ENCODE results near the gene ASB8. TPM values are rescaled to one million over a fixed set of nuclear protein-coding genes. Genes with fewer than 3 reads are reported as not detected.

The ASB8 gene
- total RNA-seq, 1 donor = 35.5 TPM

- Histone ChIP-seq H3K4me1 (ENCODE audit: insufficient read depth, low read length) (no peaks in the 10 kb centered on the region), H3K79me2 (ENCODE audit: insufficient read depth, low read length) (no peaks in the 10 kb centered on the region), H4K20me1 (ENCODE audit: insufficient read depth, low read length) (no peaks in the 10 kb centered on the region), H3K27ac (ENCODE audit: low read depth, low read length) (no peak overlapping the region), H3K4me2 (ENCODE audit: insufficient read depth, low read length) (no peak overlapping the region), H3K9me3 (ENCODE audit: low read depth, low read length) (no peaks in the 10 kb centered on the region), H3K4me3 (ENCODE audit: insufficient read depth, low read length) (no peak overlapping the region), H3K36me3 (ENCODE audit: insufficient read depth, low read length) (peaks cover 70% of the 10 kb centered on the region), H3K27me3 (ENCODE audit: insufficient read depth, low read length) (no peaks in the 10 kb centered on the region), H2AFZ (ENCODE audit: low read length) (no peak overlapping the region)
- no peak for DNase-seq (ENCODE audit: insufficient read length, low spot score, missing footprints)
- TF ChIP-seq CTCF (IDR thresholded peaks at IDR 0.05; ENCODE audit: extremely low read depth, low read depth, low read length) = no peak
Observed at GRCh38 chr12:48143898-48144297, 13.4 kb downstream of the ASB8 start.

- Histone ChIP-seq H3K4me3 (ENCODE audit: insufficient read depth, low read length) (no peak overlapping the region), H2AFZ (ENCODE audit: low read length) (no peak overlapping the region), H3K27ac (ENCODE audit: low read depth, low read length) (no peak overlapping the region), H3K4me1 (ENCODE audit: insufficient read depth, low read length) (no peaks in the 10 kb centered on the region), H3K9me3 (ENCODE audit: low read depth, low read length) (no peaks in the 10 kb centered on the region), H3K36me3 (ENCODE audit: insufficient read depth, low read length) (peaks cover 66% of the 10 kb centered on the region), H3K4me2 (ENCODE audit: insufficient read depth, low read length) (no peak overlapping the region), H3K79me2 (ENCODE audit: insufficient read depth, low read length) (no peaks in the 10 kb centered on the region), H3K27me3 (ENCODE audit: insufficient read depth, low read length) (no peaks in the 10 kb centered on the region), H4K20me1 (ENCODE audit: insufficient read depth, low read length) (no peaks in the 10 kb centered on the region)
- no peak for TF ChIP-seq CTCF (IDR thresholded peaks at IDR 0.05; ENCODE audit: extremely low read depth, low read depth, low read length)
- no peak for DNase-seq (ENCODE audit: insufficient read length, low spot score, missing footprints)
Observed at GRCh38 chr12:48142818-48143674, 14.3 kb downstream of the ASB8 start.

- Histone ChIP-seq H3K4me3 (ENCODE audit: insufficient read depth, low read length) (no peak overlapping the region), H3K27me3 (ENCODE audit: insufficient read depth, low read length) (no peaks in the 10 kb centered on the region), H3K4me2 (ENCODE audit: insufficient read depth, low read length) (no peak overlapping the region), H3K36me3 (ENCODE audit: insufficient read depth, low read length) (peaks cover 61% of the 10 kb centered on the region), H3K9me3 (ENCODE audit: low read depth, low read length) (no peaks in the 10 kb centered on the region), H3K4me1 (ENCODE audit: insufficient read depth, low read length) (no peaks in the 10 kb centered on the region), H3K27ac (ENCODE audit: low read depth, low read length) (no peak overlapping the region), H3K79me2 (ENCODE audit: insufficient read depth, low read length) (no peaks in the 10 kb centered on the region), H4K20me1 (ENCODE audit: insufficient read depth, low read length) (no peaks in the 10 kb centered on the region), H2AFZ (ENCODE audit: low read length) (no peak overlapping the region)
- TF ChIP-seq CTCF (IDR thresholded peaks at IDR 0.05; ENCODE audit: extremely low read depth, low read depth, low read length) = no peak
- DNase-seq (ENCODE audit: insufficient read length, low spot score, missing footprints) = no peak
Observed at GRCh38 chr12:48135027-48135426, 22.3 kb downstream of the ASB8 start.

GRCh38 chr12:48132826-48133225 lies 24.5 kb downstream of the ASB8 start:
- Histone ChIP-seq H3K4me1 (ENCODE audit: insufficient read depth, low read length) (no peaks in the 10 kb centered on the region), H2AFZ (ENCODE audit: low read length) (no peak overlapping the region), H3K4me2 (ENCODE audit: insufficient read depth, low read length) (no peak overlapping the region), H3K36me3 (ENCODE audit: insufficient read depth, low read length) (peaks cover 60% of the 10 kb centered on the region), H3K79me2 (ENCODE audit: insufficient read depth, low read length) (no peaks in the 10 kb centered on the region), H3K9me3 (ENCODE audit: low read depth, low read length) (no peaks in the 10 kb centered on the region), H3K27ac (ENCODE audit: low read depth, low read length) (no peak overlapping the region), H3K27me3 (ENCODE audit: insufficient read depth, low read length) (no peaks in the 10 kb centered on the region), H3K4me3 (ENCODE audit: insufficient read depth, low read length) (no peak overlapping the region), H4K20me1 (ENCODE audit: insufficient read depth, low read length) (no peaks in the 10 kb centered on the region)
- DNase-seq (ENCODE audit: insufficient read length, low spot score, missing footprints) = no peak
- no peak for TF ChIP-seq CTCF (IDR thresholded peaks at IDR 0.05; ENCODE audit: extremely low read depth, low read depth, low read length)
